Middle frontal gyrus (tissue), 1 donor: ENCODE measurements around the gene TBX6.

ENCODE experiments used
- DNase-seq: peaks from one replicate; pipeline ENCODE4 v3.0.0-alpha.2; 2015; ENCODE audit warnings: low spot score; ENCODE audit errors: extremely low spot score

The TBX6 gene

GRCh38 chr16:30114411-30114810, 22.7 kb upstream of the TBX6 start:
- DNase-seq = no peak

- DNase-seq = no peak
Measured at GRCh38 chr16:30113711-30114333, 22.1 kb upstream of the TBX6 start.

GRCh38 chr16:30113031-30113710, 21.4 kb upstream of the TBX6 start, which contains the start of gene GDPD3:
GDPD3 (minus strand) TSS chr16:30113537; CDS start chr16:30113478, 59 bp downstream.
- no peak for DNase-seq

- no peak for DNase-seq
Measured at GRCh38 chr16:30112197-30113030, 20.7 kb upstream of the TBX6 start.

- DNase-seq = no peak
Measured at GRCh38 chr16:30110661-30111060, 18.9 kb upstream of the TBX6 start.

- no peak for DNase-seq
Measured at GRCh38 chr16:30108059-30108850, 16.5 kb upstream of the TBX6 start.

- DNase-seq = no peak
Measured at GRCh38 chr16:30104492-30104891, 12.8 kb upstream of the TBX6 start.

GRCh38 chr16:30104090-30104489, 12.4 kb upstream of the TBX6 start:
- no peak for DNase-seq

- DNase-seq = no peak
Measured at GRCh38 chr16:30096862-30097563, 5.3 kb upstream of the TBX6 start.

- peak; percentile 85 for DNase-seq
Measured at GRCh38 chr16:30096105-30096861, 4.6 kb upstream of the TBX6 start, which contains the start of gene YPEL3. YPEL3 (minus strand) TSS chr16:30096213; CDS start chr16:30095482, 731 bp downstream.

GRCh38 chr16:30095166-30096078, 3.7 kb upstream of the TBX6 start:
- DNase-seq = no peak

- no peak for DNase-seq
Measured at GRCh38 chr16:30094541-30095165, 2.9 kb upstream of the TBX6 start.

GRCh38 chr16:30092373-30093010, 768 bp upstream of the TBX6 start:
- no peak for DNase-seq

- DNase-seq = no peak
Measured at GRCh38 chr16:30090610-30091331, 953 bp downstream of the TBX6 start.

GRCh38 chr16:30088832-30089624, 2.7 kb downstream of the TBX6 start:
- DNase-seq = no peak

GRCh38 chr16:30088237-30088831, 3.4 kb downstream of the TBX6 start:
- DNase-seq = no peak
